Skin of body (tissue), 2 donors: ENCODE measurements around the gene RRP9. TPM values are rescaled to one million over a fixed set of nuclear protein-coding genes. Genes with fewer than 3 reads are reported as not detected.

Experiments used
- DNase-seq: peaks from one replicate; lab custom pipeline; 2025; lab: John Stamatoyannopoulos, UW
- total RNA-seq: library from RNA; depleted of rRNA; stranded (reverse); fragments of >200 nt; gene quantifications from one replicate; pipeline ENCODE4 v1.2.3, GENCODE V29; 2014

The RRP9 gene
- total RNA-seq, 1 donor from 2014 or later, result 9.8 TPM

- DNase-seq, result no peak
Measured at GRCh38 chr3:51957520-51958205, 16.0 kb upstream of the RRP9 start.

DNA sequence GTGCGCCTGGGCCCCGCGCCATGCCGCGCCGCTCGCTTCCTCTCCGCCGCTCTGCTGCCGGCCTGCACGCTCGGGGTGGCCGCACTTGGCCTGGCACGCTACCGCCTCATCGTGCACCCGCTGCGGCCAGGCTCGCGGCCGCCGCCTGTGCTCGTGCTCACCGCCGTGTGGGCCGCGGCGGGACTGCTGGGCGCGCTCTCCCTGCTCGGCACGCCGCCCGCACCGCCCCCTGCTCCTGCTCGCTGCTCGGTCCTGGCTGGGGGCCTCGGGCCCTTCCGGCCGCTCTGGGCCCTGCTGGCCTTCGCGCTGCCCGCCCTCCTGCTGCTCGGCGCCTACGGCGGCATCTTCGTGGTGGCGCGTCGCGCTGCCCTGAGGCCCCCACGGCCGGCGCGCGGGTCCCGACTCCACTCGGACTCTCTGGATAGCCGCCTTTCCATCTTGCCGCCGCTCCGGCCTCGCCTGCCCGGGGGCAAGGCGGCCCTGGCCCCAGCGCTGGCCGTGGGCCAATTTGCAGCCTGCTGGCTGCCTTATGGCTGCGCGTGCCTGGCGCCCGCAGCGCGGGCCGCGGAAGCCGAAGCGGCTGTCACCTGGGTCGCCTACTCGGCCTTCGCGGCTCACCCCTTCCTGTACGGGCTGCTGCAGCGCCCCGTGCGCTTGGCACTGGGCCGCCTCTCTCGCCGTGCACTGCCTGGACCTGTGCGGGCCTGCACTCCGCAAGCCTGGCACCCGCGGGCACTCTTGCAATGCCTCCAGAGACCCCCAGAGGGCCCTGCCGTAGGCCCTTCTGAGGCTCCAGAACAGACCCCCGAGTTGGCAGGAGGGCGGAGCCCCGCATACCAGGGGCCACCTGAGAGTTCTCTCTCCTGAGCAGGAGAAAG lies 14.4 kb upstream of the RRP9 start:
- no peak for DNase-seq

- no peak for DNase-seq
Measured at GRCh38 chr3:51955175-51955892, 13.6 kb upstream of the RRP9 start, which contains the start of gene GPR62. GPR62 (plus strand) TSS chr3:51955381; CDS start chr3:51955653, 272 bp downstream.

DNA sequence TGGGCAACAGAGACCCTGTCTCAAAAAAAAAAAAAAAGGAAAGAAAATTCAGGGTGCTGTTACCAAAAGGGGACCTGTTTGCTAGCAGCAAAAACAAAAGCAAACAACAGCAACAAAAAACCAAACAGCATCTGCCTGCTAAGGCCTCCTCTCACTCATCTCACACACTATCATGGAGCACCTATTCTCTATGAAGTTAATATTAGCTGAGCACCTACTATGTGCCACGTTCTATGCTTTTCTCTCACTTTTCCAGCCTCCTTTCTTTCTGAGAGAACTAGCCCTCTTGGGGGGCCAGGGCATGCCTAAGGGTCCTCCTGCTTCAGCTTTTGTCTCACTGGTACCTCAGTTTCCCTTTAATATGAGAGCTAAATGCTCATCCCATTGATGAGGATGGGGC lies 13.0 kb upstream of the RRP9 start:
- no peak for DNase-seq

GRCh38 chr3:51954105-51954504 lies 12.4 kb upstream of the RRP9 start:
- DNase-seq, result no peak

DNA sequence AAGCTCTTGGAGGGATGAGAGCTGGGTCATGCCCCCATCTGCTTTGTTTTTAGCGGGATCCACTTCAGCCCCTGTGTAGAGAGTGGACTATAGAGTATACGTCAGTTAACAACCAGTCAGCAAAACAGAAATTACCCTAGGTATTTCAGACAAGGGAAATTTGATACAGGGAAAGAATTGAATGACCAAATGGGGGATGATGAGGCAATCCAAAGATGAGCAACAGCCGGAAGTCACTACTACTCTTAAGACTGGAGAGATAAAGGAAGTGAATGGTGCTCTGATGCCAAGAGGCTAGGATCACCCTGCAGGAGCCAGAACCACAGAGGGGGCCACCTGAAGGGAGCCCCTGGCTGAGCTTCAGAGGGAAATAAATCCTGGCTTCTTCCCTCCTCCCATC lies 11.7 kb upstream of the RRP9 start:
- DNase-seq, result no peak

DNA sequence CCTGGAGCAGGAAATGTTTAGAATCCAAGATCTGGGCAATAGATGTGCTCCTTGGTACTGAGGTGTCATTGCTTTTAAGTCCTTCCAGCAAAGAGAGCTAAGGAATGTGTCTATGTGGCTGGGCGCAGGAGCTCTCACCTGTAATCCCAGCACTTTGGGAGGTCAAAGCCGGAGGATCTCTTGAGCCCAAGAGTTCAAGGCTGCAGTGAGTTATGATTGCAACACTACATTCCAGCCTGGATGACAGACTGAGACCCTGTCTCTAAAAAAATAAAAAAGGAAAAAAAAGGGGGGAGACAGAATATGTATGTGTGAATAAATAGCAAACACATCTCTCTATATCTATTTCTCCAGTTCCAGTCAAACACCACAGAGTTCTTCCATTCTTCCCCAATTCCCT lies 9.2 kb upstream of the RRP9 start:
- DNase-seq, result no peak

GRCh38 chr3:51949121-51949520 lies 7.4 kb upstream of the RRP9 start:
- DNase-seq, result no peak

- no peak for DNase-seq
Measured at GRCh38 chr3:51948016-51948580, 6.4 kb upstream of the RRP9 start.

- DNase-seq, result no peak
Measured at GRCh38 chr3:51947215-51947900, 5.7 kb upstream of the RRP9 start.

DNA sequence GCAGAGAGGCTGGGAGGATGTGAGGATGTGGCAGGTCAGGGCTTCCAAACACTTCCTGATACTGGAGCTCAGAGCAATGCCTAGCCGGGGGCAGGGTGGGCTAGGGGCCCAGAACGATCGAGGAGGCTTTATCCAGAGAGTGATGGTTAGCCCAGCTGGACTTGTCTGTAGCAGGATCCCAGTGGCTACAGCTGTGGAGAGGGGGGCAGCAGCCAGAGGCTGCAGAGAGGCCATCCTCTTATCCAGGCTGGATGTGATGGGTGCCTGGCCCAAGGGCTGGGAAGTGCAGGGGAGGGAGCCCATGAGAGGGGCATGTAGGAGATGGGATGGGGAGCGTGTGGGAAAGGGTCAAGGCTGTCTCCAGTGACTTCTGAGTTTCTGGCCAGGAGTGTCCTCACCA lies 5.1 kb upstream of the RRP9 start:
- DNase-seq, result no peak

- DNase-seq, result no peak
Measured at GRCh38 chr3:51945926-51946705, 4.4 kb upstream of the RRP9 start.

DNA sequence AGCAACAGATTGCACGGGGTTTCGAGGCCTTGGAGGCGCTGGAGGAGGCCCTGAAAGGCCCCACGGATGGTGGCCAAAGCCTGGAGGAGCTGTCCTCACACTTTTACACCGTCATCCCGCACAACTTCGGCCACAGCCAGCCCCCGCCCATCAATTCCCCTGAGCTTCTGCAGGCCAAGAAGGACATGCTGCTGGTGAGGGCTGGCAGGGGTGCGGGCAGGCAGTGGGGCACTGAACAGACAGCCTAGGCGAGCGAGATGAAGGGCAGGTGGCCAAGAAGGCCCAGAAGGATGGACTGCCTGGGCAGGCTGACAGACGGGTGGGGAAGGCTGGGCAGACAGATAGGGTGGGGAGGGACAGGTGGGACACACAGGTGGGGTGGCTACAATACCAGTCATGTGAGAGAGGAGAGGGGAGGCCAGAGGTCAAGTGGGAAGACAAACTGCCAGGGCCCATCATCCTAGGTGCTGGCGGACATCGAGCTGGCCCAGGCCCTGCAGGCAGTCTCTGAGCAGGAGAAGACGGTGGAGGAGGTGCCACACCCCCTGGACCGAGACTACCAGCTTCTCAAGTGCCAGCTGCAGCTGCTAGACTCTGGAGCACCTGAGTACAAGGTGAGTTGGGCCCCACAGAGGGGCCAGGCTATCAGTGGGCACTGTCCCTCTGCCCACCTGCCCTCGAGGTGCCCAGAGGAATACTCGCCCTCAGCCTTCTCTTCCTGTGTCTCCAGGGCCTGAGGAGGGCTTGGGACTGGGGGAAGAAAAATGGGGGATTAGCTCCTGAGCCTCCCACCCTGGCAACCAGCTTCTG lies 3.5 kb upstream of the RRP9 start:
- DNase-seq, result no peak

- DNase-seq, result no peak
Measured at GRCh38 chr3:51944451-51945021, 2.8 kb upstream of the RRP9 start.

GRCh38 chr3:51943451-51944391 lies 2.0 kb upstream of the RRP9 start:
- no peak for DNase-seq

DNA sequence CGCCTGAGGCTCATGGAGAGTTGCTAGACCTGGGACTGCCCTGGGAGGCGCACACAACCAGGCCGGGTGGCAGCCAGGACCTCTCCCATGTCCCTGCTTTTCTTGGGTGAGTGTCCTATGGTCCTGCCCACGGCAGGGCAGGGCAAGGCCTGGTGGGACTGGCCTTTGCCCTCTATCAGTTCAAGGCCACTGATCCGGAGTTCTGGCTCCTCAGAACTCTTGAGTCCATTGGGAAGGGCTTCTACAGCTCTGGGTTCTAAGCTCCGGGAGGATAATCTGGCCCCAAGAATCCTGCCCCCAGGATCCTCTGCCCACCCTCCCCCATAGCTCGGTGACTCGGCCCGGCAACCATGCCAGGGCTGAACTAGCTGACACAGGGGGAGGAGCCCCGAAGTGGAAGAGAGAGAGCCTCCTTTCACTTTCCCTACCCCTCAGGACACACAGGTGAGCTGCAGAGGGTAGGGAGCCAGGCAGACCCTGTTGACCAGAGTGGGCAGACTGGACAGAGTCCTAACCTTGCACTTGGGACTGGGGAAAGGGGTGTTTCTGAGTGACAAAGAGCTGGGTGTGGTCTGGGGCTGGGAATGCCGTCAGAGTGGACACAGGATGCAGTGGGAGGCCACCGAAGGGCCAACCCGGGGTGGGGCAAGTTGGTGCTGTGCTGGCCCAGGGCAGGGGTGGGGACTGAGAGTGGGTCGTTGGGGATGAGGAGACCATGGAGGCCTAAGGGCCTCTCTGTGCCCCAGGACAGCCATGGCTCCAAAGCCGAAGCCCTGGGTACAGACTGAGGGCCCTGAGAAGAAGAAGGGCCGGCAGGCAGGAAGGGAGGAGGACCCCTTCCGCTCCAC lies 1.1 kb upstream of the RRP9 start:
- DNase-seq, result no peak

- no peak for DNase-seq
Measured at GRCh38 chr3:51941463-51941797, 274 bp downstream of the RRP9 start.
